WTC11 (cell line): ENCODE data around the gene PDIA2. TPM values are rescaled to one million over a fixed set of nuclear protein-coding genes. Genes with fewer than 3 reads are reported as not detected.

ENCODE experiments used
- AFF4 ChIP-seq: sonication (generic); formaldehyde crosslinking; IDR thresholded peaks from 2 replicates; pipeline ENCODE4 v1.8.1; 2023; ENCODE audit warnings: mild to moderate bottlenecking, missing genetic modification reagents, borderline replicate concordance
- ATF1 ChIP-seq: sonication (generic); formaldehyde crosslinking; IDR thresholded peaks from 2 replicates; pipeline ENCODE4 v1.8.1; 2023; ENCODE audit warnings: mild to moderate bottlenecking, moderate library complexity, missing genetic modification reagents
- CDX4 ChIP-seq: fragments of 250-450 bp; sonication (Bioruptor Pico); IDR thresholded peaks from 2 replicates; pipeline ENCODE4 v1.9.0; 2021; ENCODE audit warnings: moderate library complexity, mild to moderate bottlenecking, inconsistent platforms, borderline replicate concordance
- E2F1 ChIP-seq: sonication (generic); formaldehyde crosslinking; IDR thresholded peaks from 2 replicates; pipeline ENCODE4 v1.8.0; 2022; ENCODE audit warnings: mild to moderate bottlenecking, missing genetic modification reagents
- FOXP1 ChIP-seq: sonication (generic); formaldehyde crosslinking; IDR thresholded peaks from 2 replicates; pipeline ENCODE4 v1.8.0; 2022; ENCODE audit warnings: missing genetic modification reagents, mild to moderate bottlenecking, moderate library complexity, borderline replicate concordance
- FOXP4 ChIP-seq: sonication (generic); formaldehyde crosslinking; IDR thresholded peaks from 2 replicates; pipeline ENCODE4 v1.8.0; 2022; ENCODE audit warnings: mild to moderate bottlenecking, missing genetic modification reagents
- IRF2 ChIP-seq: sonication (generic); formaldehyde crosslinking; IDR thresholded peaks from 2 replicates; pipeline ENCODE4 v1.8.0; 2022; ENCODE audit warnings: low read depth, missing genetic modification reagents, borderline replicate concordance
- JUN ChIP-seq: sonication (generic); formaldehyde crosslinking; IDR thresholded peaks from 2 replicates; pipeline ENCODE4 v1.8.0; 2023; ENCODE audit warnings: mild to moderate bottlenecking, missing genetic modification reagents
- MLX ChIP-seq: sonication (generic); formaldehyde crosslinking; IDR thresholded peaks from 2 replicates; pipeline ENCODE4 v1.8.1; 2023; ENCODE audit warnings: mild to moderate bottlenecking, missing genetic modification reagents, moderate library complexity
- NFATC4 ChIP-seq: fragments of 250-450 bp; sonication (Bioruptor Pico); IDR thresholded peaks from 2 replicates; pipeline ENCODE4 v1.9.0; 2021; ENCODE audit warnings: mild to moderate bottlenecking
- PRRX2 ChIP-seq: fragments of 250-450 bp; sonication (Bioruptor Pico); IDR thresholded peaks from 2 replicates; pipeline ENCODE4 v1.8.0; 2021; ENCODE audit warnings: mild to moderate bottlenecking
- SMAD3 ChIP-seq: sonication (generic); formaldehyde crosslinking; IDR thresholded peaks from 2 replicates; pipeline ENCODE4 v1.8.0; 2022; ENCODE audit warnings: missing genetic modification reagents, mild to moderate bottlenecking, borderline replicate concordance
- STAT6 ChIP-seq: sonication (generic); formaldehyde crosslinking; conservative IDR thresholded peaks from 2 replicates; pipeline ENCODE4 v1.8.1; 2023; ENCODE audit warnings: mild to moderate bottlenecking, low read depth, missing genetic modification reagents, moderate library complexity
- ZNF219 ChIP-seq: sonication (generic); formaldehyde crosslinking; IDR thresholded peaks from 2 replicates; pipeline ENCODE4 v1.8.0; 2023; ENCODE audit warnings: missing genetic modification reagents, mild to moderate bottlenecking, borderline replicate concordance
- ZNF281 ChIP-seq: sonication (generic); formaldehyde crosslinking; IDR thresholded peaks from 2 replicates; pipeline ENCODE4 v1.8.0; 2023; ENCODE audit warnings: mild to moderate bottlenecking, missing genetic modification reagents
- ZNF317 ChIP-seq: sonication (generic); formaldehyde crosslinking; IDR thresholded peaks from 2 replicates; pipeline ENCODE4 v1.8.1; 2023; ENCODE audit warnings: low read depth, mild to moderate bottlenecking, moderate library complexity, missing genetic modification reagents, borderline replicate concordance
- ZNF423 ChIP-seq: fragments of 250-450 bp; sonication (Bioruptor Pico); IDR thresholded peaks from 2 replicates; pipeline ENCODE4 v2.1.2; 2022; ENCODE audit warnings: mild to moderate bottlenecking, moderate library complexity
- ZNF532 ChIP-seq: fragments of 250-450 bp; sonication (Bioruptor Pico); IDR thresholded peaks from 2 replicates; pipeline ENCODE4 v1.9.0; 2021; ENCODE audit warnings: mild to moderate bottlenecking, borderline replicate concordance
- total RNA-seq: library from RNA; stranded (reverse); gene quantifications from 3 replicates; pipeline ENCODE4 v1.2.3, GENCODE V29; 2021

The PDIA2 gene
- total RNA-seq, 1 experiment from 2014 or later: 2.4 TPM

- TF ChIP-seq AFF4 (CRISPR knock-in tag) (no peak), NFATC4 (no peak), SMAD3 (no peak), ATF1 (CRISPR knock-in tag) (no peak), ZNF423 (CRISPR knock-in tag) (no peak), CDX4 (no peak), ZNF532 (no peak), JUN (CRISPR knock-in tag) (no peak), IRF2 (no peak), ZNF219 (CRISPR knock-in tag) (no peak), MLX (no peak), PRRX2 (CRISPR knock-in tag) (no peak), FOXP1 (CRISPR knock-in tag) (no peak), ZNF317 (CRISPR knock-in tag) (no peak), ZNF281 (CRISPR knock-in tag) (no peak), FOXP4 (CRISPR knock-in tag) (no peak), E2F1 (CRISPR knock-in tag) (no peak), STAT6 (no peak)
Measured at GRCh38 chr16:265002-265529, 17.9 kb upstream of the PDIA2 start (continued).
